Kidney tubule cell (primary cell): ENCODE data around the gene ZNF195.
"Not testable (repeated sequence)": the region's sequence is repeated elsewhere in the genome, so short reads cannot be mapped to it uniquely, and the experiment has no call there.

ENCODE experiments used
- DNase-seq: peaks from one replicate; pipeline ENCODE4 v3.0.0-alpha.2; 2018; ENCODE audit warnings: low spot score

ZNF195 gene

GRCh38 chr11:3402181-3402860, 23.4 kb upstream of the ZNF195 start:
- not testable (repeated sequence) for DNase-seq

DNA sequence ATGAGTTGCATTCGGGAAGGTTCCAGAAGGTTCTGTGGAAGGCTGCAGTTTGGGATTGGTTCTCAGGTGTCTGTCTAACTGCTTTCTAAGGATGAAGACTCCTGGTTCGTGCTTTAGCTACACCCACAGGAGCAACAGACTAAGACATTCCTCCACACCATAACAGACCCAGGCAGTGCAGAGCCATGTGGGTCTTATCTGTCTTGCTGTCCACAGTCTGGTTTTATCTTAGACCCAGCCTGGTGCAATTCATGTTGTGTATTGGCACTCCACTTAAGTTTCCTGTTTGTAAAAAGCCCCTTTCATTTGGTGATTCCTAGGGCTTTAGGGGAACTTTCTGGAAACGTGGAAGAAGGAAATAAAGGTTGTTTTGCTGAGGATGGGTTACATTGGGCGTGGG, 22.1 kb upstream of the ZNF195 start:
- not testable (repeated sequence) for DNase-seq

GRCh38 chr11:3398509-3398908, 19.6 kb upstream of the ZNF195 start:
- DNase-seq, result peak; percentile 34

DNA sequence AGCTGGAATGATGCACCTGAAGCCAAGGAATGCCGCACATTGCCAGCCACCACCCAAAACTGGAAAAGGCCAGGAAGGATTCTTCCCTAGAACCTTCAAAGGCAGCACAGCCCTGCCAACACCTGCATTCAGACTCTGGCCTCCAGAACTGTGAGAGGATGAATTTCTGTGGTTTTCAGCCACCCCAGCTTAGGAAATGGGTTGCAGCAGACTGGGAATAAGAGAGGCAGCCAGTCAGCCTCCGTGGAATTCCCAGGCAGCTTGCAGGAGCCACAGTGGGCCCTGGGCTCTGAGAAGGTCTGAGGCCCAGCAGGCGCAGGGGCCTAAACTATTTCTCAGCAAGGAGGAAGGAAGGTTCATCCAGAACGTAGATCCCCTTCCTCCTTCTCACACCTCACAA, 19.2 kb upstream of the ZNF195 start:
- not testable (repeated sequence) for DNase-seq

- not testable (repeated sequence) for DNase-seq
Measured at GRCh38 chr11:3397210-3397609, 18.3 kb upstream of the ZNF195 start.

DNA sequence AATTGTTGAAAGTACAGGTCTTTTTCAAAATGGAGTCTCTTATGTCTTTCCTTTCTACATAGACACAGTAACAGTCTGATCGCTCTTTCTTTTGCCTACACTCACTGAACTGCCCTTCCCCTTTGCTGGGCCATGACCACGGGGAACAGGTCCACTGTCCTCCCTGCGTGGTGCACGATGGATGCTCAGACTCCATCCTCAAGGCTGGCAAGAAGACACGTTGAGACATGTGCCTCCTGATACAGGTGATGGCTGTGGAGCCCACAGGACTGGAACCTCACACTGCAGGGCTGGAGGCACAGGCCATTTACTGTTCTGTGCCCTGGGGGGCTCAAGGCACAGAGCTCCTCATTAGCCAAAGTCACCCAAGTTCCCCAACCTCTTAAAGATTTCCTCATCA, 16.5 kb upstream of the ZNF195 start:
- not testable (repeated sequence) for DNase-seq

DNA sequence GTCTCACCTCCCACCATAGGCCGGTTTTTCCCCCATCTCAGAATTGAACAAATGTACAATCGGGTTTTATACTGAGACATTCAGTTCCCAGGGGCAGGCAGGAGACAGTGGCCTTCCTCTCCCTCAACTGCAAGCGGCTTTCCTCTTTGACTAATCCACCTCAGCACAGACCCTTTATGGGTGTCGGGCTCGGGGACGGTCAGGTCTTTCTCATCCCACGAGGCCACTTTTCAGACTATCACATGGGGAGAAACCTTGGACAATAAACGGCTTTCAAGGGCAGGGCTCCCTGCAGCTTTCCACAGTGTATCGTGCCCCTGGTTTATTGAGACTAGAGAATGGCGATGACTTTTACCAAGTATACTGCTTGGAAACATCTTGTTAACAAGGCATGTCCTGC, 16.0 kb upstream of the ZNF195 start:
- DNase-seq, result not testable (repeated sequence)

GRCh38 chr11:3393450-3393849, 14.5 kb upstream of the ZNF195 start:
- DNase-seq, result not testable (repeated sequence)

DNA sequence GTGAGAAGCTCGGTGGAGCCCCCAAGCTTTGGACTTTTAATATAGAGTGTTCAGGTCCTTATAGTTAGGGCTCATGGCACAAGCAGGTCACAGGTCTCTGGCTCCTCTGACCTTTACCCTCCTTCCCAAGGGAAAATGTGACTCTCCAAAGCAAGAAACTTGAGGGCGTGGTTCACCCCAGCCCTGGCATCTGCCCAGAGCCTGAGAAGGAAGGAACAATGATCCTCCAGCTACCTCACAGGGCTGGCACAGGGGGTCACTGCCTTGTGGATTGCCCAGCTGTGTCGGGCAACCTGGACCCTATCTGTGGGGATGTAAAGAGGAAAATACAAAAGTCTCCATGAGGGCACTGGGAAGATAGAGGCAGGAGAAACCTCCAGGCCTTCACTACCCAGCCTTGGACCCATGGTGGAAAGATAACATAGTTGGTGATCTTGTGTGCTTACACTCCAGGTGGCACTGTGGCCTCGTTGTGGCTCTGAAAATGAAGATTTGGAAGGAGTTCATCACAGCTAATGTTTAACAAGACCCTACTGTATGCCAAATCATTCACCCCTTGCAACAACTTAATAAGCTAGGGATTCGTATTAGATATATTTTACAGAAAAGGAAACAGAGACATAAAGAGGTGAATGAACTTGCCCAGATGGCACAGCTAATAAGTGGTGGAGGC, 3.8 kb upstream of the ZNF195 start:
- peak; percentile 23 for DNase-seq

GRCh38 chr11:3381794-3382193, 2.8 kb upstream of the ZNF195 start:
- DNase-seq, result no peak

GRCh38 chr11:3380706-3381545, 2.0 kb upstream of the ZNF195 start:
- DNase-seq, result no peak

DNA sequence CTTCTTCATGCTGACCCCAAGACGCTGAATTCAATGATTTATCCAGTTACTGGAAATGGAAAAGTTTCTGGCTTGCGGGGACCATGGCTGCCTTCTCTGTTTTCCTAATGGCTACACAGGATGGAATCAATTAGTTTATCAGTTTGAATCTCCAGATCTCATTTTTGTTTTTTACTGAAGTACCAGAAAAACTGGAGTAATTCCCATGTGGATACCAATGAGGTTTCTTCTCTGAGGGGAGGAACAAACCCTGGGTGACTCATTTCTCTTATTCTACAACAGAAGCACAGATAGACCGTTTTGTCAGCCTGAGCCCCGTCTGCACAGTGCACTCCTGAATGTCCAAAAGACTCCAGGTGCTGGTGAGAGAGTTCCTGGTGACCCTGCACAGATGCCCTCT, 3.4 kb downstream of the ZNF195 start:
- DNase-seq, result no peak

DNA sequence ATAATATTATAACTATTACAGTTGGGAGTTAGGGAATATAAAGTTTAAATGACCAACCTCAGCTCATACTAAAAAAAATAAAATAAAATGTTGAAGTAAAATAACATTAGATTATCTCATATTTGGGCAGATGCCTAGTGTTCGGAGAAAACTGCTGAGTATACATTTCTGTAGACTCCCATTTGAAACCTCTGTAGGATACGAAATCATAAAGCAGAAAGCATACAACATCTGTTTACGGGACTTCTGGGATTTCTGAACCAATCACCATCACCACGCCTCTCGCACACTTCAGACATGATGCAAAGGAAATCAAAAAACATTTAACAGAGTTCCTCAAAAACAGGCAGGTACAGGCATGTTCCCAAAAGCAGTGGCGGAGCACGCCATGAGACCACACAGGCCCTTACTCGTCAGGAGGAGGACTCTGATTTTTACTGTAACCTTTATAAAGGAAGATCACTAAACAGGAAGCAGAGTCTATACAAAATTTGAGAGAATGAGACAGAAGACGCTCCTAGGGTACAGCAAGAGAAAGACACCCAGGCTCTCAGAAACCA, 8.6 kb downstream of the ZNF195 start:
- no peak for DNase-seq

DNA sequence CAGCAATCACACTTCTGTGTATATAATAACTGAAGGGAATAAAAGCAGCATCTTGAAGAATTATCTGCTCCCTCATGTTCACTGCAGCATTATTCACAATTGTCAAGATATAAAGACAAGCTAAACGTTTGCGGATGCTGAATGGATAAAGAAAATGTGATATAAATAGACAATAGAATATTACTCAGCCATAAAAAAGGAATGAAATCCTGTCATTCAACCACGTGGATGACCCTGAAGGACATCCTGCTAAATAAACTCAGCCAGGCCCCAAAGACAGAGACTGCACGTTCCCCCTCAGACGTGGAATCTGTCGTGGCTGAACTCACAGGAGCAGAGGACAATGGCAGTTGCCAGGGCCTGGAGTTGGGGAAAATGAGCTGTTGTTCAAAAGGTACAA, 9.6 kb downstream of the ZNF195 start:
- no peak for DNase-seq

- DNase-seq, result no peak
Measured at GRCh38 chr11:3368199-3368598, 10.7 kb downstream of the ZNF195 start.

DNA sequence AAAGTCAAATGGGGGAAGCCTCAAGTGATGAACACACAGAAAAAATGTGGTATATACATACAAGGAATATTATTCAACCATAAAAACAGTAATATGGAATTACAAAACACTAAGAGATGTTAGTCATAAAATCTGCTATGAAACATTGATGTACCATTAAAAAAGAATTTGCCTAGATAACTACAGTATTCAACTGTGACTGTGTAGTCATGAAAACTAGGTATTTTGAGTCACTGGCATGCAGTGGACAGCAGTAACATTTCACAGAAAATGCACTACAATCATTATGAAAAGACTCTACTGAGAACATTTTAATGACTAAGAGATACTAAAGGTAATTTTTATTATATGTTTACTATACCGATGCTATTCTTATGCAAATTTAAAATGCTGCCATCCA, 11.7 kb downstream of the ZNF195 start:
- DNase-seq, result no peak

- DNase-seq, result no peak
Measured at GRCh38 chr11:3359092-3359824, 19.7 kb downstream of the ZNF195 start.

DNA sequence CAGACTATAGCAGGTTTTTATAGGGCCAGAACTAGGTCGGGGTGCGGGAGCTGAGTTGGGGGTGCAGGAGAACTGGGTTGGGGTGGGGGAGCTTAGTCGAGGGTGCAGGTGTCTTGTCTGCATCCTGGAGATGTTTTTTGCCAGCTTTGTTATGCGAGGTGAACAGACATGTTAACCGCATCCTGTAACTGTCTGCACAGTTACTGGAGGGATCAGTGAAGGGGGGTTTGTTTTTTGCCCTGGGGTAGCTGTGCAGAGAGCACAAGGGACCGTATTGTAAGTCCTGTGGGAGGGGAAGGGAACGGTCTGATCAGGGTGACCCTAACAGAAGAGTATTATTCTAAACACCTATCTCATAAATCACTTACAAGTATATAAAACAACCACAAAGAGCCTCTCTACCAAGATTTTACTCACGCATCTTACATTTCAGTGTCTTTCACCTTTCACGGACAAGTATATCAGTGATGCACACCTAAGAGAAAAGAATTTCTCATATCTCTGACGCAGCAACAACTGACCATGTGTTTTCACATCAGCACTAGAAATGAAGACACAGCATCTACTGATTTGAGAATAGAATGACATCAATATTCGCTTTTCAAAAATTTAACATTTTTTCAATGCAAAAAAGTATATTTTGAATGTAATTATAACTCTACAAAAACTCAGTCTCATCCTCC, 20.8 kb downstream of the ZNF195 start:
- no peak for DNase-seq

- no peak for DNase-seq
Measured at GRCh38 chr11:3357302-3357701, 21.6 kb downstream of the ZNF195 start.

DNA sequence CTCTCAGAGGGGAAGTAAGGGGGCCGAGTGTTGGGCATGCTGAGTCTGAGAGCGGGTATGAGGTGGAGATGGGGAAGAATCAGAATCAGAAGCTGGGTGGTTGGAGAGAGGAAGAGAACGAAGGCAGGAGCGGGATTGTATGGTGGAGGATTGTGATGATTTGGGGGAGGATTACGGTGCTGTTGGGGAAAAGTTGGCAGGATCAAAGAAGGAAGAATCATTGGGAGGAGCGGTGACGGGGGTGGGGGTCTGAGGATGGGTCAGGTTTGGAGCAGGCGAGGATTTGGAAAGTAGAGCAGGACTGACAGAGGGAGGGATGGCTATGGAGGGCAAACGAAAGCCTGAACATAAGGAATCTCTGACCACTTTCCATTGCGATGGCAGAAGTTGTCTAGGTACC, 22.1 kb downstream of the ZNF195 start:
- no peak for DNase-seq

DNA sequence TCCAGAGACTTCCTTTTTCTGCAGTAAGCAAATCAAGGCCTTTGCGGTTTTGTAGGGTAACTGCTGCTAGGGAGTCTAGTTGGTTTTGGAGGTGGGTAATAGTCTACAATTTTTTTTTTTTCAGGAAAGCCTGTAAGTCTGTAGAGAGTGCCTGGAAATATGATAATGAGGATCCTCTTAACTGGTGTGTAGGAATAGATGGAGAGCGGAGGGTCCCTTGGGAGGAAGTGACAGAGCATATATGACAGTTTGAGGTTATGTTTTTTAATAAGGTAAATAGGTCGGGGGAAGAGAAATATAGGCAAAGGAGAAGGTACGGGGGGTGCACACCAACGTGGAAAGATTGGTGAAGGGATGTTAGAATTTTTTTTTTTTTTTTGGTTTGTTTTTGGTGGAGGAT, 25.9 kb downstream of the ZNF195 start:
- DNase-seq, result no peak
